ENCODE data around the gene FAM171A2.
"Not testable (repeated sequence)": the region's sequence is repeated elsewhere in the genome, so short reads cannot be mapped to it uniquely, and the experiment has no call there.

The FAM171A2 gene

DNA sequence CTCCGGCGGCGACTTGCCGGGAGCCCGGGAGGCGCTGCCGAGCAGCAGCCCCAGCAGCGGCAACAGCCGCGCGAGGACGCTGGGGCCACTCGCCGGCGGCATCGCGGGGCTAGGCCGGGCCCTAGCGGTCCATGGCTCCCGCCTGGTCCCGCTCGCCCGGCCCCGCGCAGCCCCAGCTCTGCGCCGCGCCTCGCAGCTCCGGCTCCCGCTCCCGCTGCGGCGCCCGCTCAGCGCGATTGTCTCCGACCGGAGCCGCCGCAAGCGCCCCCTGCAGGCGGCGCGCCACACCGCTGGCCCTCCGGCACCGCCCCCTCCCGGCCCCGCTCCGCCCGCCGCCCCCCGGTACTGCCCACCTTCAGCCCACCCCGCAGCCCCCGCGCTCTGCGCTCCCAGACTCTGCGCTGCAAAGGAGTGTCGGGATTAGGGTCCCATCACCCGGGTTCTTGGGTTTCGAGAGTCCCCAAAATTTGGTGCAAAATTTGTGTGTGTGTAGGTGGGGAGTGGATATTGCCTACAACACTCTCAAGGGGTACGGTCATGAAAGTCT is at the start of gene FAM171A2:
TSS of gene FAM171A2 (minus strand) at position 241 of the 547 bp plus-strand sequence. CDS start at position 102, 139 bp downstream.
- peak; percentile 70 for DNase-seq

GRCh38 chr17:44409309-44410028 is 45.8 kb upstream of the FAM171A2 start:
- DNase-seq, result no peak

GRCh38 chr17:44408786-44409185 is 45.1 kb upstream of the FAM171A2 start:
- DNase-seq, result no peak

GRCh38 chr17:44402564-44403172 is 39.0 kb upstream of the FAM171A2 start:
- no peak for DNase-seq

- no peak for DNase-seq
These were observed 36.7 kb upstream of the FAM171A2 start for GRCh38 chr17:44400226-44400847.

DNA sequence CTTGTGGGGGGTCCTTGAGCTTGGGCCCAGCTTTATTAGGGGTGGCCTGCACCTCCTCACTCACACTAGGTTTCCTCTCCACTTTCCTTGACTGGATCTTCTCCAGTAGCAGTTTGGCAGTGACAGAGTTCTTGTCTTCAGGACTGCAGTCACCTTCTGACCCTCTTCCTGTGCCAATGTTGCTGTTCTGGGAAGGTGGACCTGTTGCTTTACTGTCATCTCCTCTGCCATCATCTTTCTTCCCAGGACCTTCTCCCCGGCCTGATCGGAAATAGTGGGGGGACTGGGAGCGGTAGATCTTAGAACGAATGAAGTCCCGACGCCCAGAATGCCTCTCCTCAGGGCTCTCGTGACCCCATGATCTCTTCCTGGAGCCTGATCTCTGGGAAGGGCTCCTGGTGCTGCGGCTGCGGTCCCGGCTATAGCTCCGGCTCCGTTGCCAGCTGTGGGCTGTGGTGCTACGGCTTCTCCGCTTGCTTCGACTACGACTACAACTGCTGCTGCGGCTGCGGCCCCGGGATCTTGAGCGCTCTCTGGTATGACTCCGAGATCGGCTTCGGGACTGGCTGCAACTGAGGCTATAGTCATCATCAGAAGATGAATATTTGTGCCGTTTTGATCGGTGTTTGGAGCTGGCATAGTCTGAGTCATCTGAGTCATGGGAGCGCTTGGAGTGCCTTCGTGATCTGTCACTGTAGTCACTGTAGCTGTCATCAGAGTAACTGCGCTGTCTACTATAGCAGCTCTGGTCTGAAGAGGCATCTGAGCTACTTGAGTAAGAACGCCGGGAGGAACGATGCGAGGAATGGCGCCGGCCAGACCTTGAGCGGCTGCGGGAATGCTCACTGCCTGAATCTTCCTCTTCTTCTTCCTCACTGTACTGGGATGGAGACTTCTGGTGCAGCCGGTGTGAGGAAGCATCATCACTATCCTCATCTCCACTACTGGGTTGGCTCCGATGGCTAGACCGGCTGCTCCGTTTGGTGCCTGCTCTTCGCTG is 35.3 kb upstream of the FAM171A2 start:
- DNase-seq, result no peak

DNA sequence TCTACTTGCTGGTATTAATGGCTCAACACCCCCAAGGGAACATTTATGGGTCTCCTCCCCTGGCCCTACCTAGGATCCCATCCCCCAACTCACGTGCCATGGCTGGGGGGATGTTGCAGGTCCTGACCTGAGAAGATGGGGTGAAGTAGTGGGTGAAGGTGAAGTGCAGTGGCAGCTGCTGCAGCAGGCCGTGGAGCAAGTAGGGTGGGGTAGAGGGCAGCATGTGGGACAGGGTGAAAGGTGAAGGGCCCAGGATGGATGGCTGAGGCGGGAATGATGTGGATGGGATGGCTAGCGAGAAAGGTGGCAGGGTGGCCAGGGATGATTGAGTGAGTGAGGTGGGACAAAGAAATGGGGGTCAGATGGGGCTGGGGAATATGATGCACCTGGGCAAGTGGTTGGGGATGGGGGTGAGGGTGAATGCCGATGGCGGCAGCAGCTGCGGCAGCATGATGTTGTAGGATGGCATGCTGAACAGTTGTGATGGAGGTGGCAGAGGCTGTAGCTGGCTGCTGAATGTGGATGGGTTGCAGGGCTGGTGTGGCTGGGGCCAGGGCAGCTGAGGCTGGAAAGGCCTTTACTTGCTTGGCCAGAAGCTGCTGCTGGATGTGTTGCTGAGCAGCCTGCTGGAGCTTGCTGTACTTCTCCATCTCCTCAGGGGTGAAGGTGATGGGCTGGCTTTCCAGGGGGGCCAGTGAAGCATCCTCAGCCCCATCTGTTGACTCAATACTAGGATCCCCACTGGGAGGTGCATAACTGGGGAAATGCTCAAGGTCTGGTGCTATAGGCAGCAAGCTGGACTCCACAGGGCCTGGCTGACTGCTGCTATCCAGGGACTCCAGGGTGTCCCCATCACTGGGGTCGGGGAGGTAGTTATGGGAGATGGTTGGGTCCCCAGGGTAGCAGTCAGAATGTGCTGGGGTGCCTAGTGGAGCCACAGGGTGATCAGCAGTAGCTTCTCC is 34.1 kb upstream of the FAM171A2 start:
- DNase-seq, result no peak

- DNase-seq, result no peak
These were observed 33.3 kb upstream of the FAM171A2 start for GRCh38 chr17:44396946-44397345.

GRCh38 chr17:44394833-44395232 is 31.2 kb upstream of the FAM171A2 start:
- no peak for DNase-seq

DNA sequence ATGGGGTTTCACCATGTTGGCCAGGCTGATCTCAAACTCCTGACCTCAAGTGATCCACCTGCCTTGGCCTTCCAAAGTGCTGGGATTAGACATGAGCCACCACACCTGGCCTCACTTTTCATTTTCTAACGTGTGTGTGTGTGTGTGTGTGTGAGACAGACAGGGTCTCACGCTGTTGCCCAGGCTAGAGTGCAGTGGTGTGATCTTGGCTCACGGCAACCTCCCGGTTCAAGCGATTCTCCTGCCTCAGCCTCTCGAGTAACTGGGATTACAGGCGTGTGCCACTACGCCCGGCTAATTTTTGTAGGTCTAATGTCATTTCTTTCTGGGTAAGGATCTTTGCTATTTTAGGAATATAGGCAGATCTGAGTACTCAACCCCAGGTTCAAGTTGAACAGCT is 30.5 kb upstream of the FAM171A2 start:
- DNase-seq, result not testable (repeated sequence)

DNA sequence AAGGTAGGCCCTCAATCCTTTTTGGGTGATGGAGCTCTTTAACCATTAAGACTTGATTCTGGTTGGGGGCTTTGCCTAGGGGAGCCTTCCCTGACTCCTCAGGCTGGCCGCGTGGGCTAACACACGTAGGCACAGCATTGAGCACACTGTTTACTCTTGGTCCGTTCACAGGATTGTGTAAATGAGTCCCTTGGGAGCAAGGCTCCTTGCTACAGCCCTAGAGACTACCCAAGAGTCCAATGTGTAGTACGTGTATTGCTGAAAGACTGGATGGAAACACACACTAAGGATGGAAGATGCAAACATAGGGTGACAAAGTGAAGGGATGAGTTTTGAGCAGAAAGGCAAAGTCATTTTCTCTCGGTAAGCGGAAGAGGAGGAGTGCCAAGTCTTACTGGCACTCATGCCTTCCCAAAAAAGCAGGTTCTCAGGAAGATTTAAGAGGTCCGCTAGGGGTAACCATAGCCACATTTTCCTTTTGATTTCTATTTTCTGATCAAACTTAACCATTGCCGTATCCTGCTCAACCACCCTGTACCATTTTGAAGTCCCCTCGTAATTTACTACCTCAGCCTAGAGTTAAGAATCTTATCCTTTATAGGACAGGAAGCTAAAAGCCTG is 26.7 kb upstream of the FAM171A2 start:
- no peak for DNase-seq

DNA sequence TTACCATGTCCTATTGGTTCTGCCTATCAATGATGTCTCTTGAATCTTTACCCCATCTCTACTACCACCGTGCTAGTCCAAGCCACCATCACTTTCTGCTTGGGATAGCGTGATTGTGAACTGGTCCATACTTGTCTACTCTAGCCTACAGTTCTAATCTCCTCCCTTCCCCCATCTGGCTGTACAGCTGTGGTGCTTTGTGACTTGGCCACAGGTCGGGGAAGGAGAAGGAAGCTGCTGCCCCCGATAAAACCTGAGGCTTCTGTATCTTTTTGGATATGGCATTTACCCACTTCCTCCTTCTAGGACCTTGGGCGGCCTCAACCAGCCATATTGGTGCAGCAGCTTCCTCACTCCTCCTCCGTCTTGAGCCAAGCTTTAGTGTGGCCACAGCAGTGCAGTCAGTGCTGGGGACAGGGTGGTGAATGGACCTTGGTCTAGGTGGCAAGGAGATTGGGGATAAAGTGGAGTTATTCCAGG is 26.1 kb upstream of the FAM171A2 start:
- DNase-seq, result peak; percentile 10

GRCh38 chr17:44389281-44389680 is 25.6 kb upstream of the FAM171A2 start, which contains the start of gene ITGA2B:
Gene ITGA2B, minus strand, starts transcription at chr17:44389649. Its CDS starts 176 bp downstream, at chr17:44389473.
- DNase-seq, result no peak

GRCh38 chr17:44387804-44388203 is 24.2 kb upstream of the FAM171A2 start:
- DNase-seq, result no peak

GRCh38 chr17:44386182-44386525 is 22.5 kb upstream of the FAM171A2 start:
- no peak for DNase-seq

DNA sequence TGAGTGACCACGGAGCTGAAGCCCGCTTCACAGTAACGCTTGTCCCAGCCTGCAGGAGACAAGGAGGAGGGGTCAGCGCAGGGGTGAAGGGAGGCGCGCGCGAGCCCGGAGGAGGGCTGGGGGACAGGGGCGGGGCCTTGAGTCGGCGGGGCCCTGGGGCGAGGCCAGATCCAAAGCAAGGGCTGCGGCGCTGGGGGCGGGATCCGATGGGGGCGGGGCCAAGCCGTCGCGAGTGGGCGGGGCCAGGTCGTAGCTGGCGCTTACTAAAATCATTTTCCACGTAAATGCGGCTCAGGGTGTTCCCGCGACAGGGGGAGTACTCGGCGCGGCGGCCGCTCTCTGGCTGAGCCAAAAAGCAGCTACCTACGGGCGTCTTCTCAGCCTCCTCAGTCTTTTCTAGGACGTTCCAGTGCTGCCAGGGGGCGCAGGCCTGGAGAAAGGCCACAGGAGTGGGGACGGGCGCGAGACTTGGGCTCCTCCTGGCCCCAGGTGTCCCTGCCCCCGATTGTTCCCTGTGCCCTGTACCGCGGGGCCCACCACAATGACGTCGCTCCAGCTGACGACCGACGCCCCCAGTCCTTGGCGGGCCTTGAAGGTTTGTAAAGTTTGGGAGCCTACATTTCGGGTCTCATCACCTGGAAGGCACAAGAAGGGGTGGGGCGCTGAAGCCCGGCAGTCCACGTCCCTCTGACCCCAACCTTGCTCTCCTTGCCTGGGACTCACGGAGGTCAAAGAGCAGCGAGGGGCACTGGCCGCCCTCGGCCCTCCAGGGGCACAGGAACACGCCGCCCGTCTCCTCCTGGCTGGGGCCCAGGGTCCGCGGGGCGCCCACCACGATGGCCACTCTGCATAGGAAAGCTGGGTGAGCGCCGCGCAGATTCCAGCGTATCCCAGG is 21.9 kb upstream of the FAM171A2 start:
- peak; percentile 88 for DNase-seq

DNA sequence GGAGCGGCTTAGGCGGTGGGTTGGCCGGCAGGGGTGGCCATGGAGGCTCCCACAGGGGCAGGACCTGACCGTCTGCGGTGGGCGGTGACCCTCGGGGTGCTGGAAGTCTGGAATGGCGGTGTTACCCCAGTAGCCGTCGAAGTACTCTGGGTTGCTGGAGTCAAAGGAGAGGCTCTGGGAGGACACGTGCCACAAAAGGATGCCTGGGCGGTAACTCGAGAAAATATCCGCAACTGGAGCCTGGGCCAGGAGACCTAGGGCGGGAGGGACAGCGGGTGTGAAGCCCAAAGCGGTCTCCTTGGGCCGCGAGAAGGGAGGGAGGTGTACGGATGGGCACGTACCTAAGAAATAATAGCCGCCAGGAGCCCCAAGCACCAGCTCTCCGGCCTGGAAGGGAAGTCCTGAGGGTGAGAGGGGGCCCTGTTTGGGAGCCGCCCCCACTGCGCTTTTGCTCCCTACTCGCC is 21.2 kb upstream of the FAM171A2 start:
- no peak for DNase-seq

GRCh38 chr17:44384281-44384822 is 20.7 kb upstream of the FAM171A2 start:
- no peak for DNase-seq

DNA sequence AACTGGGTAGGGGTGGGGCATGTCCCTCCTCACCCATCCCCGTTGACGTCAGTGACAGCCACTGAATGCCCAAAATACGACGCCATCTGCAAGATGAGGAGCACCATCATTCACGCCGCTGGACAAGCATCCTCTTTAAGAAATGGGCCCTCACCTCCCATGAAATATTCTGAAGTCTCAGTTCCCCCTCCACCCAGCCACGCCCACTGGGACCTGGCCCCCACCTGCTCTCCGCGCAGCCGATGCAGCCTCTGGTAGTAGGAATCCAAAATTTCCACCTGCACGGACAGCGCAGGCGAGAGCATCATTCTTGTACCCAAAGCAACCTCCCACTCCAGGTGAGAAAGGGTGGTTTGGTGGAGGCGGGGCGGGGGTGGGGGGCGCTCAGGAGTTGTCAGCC is 20.2 kb upstream of the FAM171A2 start:
- DNase-seq, result no peak

All from CD4-positive, alpha-beta T cell treated with Interleukin-21 for 1 hour (primary cell).